Caki2 (cell line): Measurements from ENCODE around the gene ACOT8. TPM values are rescaled to one million over a fixed set of nuclear protein-coding genes. Genes with fewer than 3 reads are reported as not detected.
"Not testable (repeated sequence)": the region's sequence is repeated elsewhere in the genome, so short reads cannot be mapped to it uniquely, and the experiment has no call there.

Experiments
- DNase-seq: peaks from one replicate; pipeline ENCODE4 v3.0.0-alpha.2; 2015; ENCODE audit warnings: low read depth
- in situ Hi-C: cut with HindIII; loops from 2 replicates; pipeline ENCODE4 v1.10.0; 2016; ENCODE audit warnings: low sequenced_read_pairs, low pct_unique_long_range_greater_than_20kb, mixed read lengths
- total RNA-seq: library from RNA; depleted of rRNA; stranded (reverse); fragments of >200 nt; shearing (Covaris generic); gene quantifications from 2 replicates; pipeline ENCODE4 v1.2.3, GENCODE V29; 2014; ENCODE audit warnings: low replicate concordance

ACOT8 gene
- total RNA-seq, 1 experiment from 2014 or later: 43.3 TPM

- DNase-seq: no peak
- in situ Hi-C loops: no loop called here
Observed at GRCh38 chr20:45890077-45890984, 33.1 kb upstream of the ACOT8 start.

DNA sequence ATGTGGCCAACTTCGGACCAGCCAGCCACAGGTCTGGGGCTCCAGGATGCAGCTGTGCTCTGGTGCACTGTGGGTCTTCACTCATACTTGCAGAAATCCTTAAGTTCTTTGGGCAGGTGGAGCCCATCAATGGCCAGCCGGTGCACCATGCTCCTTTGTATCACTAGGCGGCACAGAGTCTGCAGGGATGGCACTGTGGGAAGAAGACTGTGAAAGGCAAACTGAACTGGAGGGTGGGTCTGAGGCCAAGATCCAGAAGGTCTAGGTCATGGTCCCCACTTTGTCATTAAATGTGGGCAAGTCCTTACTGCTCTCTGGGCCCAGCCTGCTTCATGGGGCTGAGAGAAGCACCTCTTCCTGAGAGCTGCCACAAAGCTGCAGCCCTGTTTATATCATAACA is 31.5 kb upstream of the ACOT8 start:
- DNase-seq: no peak
- in situ Hi-C loops: no loop called here

GRCh38 chr20:45887346-45887715 is 30.1 kb upstream of the ACOT8 start, which contains the start of gene SPATA25:
Gene SPATA25, minus strand, starts transcription at chr20:45887622. Its CDS starts 32 bp downstream, at chr20:45887590.
- in situ Hi-C loops: no loop called here
- DNase-seq: no peak

- DNase-seq: no peak
- in situ Hi-C loops: no loop called here
Observed at GRCh38 chr20:45886590-45887345, 29.6 kb upstream of the ACOT8 start.

GRCh38 chr20:45883100-45883469 is 25.9 kb upstream of the ACOT8 start:
- no peak for DNase-seq
- in situ Hi-C loops: no loop called here

GRCh38 chr20:45882469-45883099 is 25.4 kb upstream of the ACOT8 start:
- DNase-seq: no peak
- in situ Hi-C loops: no loop called here

DNA sequence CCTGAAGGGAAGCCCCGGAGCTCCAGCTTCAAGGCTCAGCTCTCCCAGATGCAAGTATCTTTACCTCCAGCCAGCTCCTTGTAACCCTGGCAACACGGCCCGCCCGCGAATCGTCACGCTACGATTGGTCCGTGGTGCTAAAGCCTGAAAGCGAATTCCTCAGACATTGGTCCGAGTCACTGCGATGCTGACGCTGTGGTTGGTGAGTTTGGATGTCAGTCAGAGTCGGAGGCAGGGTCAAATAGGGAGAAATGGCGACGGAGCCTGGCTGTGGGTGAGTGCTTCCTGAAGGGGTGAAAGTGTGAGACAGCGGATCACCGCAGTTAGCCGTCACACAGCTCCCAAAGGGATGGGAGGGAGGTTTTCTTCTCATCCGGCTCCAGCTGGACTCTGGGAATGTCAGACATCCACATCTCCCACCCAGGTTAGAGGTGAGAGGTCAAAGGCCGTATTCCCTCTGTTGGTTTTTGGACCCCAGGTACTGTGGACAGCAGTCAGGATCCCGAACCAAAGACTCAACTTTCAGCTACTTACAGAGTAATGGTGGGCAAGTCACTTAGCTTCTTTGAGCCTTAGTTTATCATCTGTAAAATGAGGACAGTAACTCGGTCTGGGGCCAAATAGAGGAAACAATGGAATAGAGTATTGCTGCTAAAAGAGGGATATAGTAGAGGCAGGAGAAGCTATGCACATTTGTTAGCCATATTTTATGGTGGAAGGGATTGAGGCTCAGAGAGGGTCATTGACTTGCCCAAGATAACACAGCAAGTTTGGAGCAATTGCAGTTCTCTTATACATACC is 24.0 kb upstream of the ACOT8 start, which contains the start of gene ZSWIM1:
TSS of gene ZSWIM1 (plus strand) at position 240 of the 801 bp plus-strand sequence. CDS start 1,366 bp downstream, outside the sequence.
- peak; percentile 99 for DNase-seq
- in situ Hi-C loops: no loop called here

DNA sequence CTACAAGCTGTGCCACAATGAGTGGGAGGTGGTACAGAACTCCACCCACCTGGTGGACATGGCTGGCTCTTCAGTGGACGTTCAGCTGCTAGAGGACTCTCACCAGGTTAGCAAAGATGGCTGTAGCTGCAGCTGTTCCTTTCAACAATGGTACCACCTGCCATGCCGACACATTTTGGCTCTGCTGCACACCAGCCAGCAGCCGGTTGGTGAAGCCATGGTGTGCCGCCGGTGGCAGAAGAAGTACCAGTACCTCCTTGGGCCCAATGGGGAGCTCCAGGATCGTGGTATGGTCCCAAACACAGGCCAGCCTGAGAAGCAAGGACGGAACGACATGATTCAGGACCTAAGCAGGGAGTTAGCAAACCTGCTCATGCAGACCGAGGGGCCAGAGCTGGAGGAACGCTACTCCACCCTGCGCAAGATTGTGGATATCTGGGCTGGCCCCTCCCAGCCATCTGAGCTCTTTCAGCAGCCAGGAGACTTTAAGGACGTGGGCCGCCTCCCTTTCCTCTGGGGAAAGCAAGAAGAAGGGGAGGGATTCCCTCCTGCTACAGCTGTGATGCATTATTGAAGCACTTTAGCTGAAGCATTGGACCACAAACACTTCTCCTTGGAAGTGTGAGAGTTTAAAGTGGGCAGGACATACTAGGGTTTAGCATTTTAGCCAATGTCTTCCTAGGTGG is 21.0 kb upstream of the ACOT8 start:
- in situ Hi-C loops: no loop called here
- DNase-seq: no peak

DNA sequence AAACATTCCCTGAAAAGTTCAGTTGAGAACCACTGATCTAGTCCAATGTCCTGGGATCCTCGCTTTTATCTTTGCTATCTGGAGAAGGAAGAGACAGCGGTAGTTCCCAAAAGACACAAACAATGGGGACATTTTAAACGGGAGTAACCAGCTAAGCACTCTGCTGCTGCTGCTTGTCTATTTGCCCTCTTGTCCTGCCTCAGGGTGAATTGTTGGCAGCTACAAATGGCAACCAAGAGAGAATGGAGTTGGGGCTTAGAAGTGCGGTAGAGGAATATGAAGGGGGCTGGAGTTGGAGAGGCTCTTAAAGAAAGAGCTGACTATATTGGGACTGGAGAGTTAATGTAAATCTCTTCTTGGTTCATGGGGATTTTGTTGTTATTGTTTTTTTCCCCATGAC is 17.4 kb upstream of the ACOT8 start:
- in situ Hi-C loops: no loop called here
- DNase-seq: no peak

GRCh38 chr20:45874104-45874481 is 16.9 kb upstream of the ACOT8 start:
- DNase-seq, in situ Hi-C loops: not testable (repeated sequence)

DNA sequence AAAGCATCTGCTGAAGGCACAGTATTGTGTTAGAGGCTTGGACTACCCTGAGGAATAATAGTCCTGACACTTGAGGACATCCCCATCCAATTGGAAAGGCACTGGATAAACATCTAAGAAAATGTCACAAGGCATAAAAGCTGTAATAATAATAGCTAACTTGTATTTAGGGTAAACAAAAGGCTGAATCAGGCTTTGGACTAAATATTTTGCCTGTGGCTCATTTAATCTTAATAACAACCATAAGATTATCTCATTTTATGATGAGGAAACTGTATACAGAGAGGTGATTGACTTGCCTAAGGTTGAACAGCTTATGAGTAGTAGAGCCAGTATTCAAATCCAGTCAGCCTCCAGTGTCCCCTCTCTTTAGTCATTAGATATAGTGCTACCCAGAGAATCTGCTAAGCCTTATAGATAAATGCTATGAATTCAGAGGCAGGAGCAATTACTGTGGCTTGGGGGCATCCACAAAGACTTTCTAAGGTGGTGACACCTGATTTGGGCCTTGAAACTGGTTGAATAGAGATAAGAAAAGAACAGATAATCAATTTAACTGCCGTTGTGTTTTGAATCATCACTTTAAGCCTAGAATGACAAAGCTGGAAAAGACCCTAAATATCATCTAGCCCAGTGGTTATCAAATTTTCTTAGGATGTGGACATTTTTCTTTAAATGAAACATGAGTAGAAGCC is 16.4 kb upstream of the ACOT8 start:
- in situ Hi-C loops: no loop called here
- DNase-seq: no peak

GRCh38 chr20:45872626-45873025 is 15.4 kb upstream of the ACOT8 start:
- in situ Hi-C loops: no loop called here
- no peak for DNase-seq

- in situ Hi-C loops: no loop called here
- DNase-seq: peak; percentile 36
Observed at GRCh38 chr20:45867819-45868176, 10.6 kb upstream of the ACOT8 start.

DNA sequence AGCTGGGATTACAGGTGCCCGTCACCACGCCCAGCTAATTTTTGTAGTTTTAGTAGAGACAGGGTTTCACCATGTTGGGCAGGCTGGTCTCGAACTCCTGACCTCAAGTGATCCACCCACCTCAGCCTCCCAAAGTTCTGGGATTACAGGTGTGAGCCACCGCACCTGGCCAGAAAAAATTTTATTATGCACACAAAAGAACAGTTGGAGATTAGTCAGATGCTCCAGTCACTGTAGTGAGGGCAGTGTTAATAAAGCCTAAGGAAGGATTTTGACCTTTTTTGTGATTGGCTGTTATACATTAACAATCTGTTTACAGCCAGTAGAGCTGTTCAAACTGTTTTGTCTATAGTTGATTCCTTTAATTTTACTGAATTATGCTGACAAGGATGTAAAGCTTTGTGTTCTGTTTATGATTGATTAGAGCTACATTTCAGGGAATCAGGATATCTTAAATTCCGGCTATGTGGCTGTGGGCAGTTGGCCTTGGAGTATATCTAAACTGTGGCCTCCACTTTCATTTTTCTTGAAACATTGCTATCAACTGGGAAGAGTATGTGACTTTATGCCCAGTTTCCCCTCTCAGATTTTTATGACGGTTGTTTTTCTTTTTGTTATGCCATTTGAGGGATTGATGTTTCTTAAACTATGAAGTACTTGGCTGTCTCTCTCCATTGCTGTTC is 10.1 kb upstream of the ACOT8 start:
- in situ Hi-C loops: no loop called here
- no peak for DNase-seq

- in situ Hi-C loops: no loop called here
Observed at GRCh38 chr20:45866454-45866853, 9.3 kb upstream of the ACOT8 start.

DNA sequence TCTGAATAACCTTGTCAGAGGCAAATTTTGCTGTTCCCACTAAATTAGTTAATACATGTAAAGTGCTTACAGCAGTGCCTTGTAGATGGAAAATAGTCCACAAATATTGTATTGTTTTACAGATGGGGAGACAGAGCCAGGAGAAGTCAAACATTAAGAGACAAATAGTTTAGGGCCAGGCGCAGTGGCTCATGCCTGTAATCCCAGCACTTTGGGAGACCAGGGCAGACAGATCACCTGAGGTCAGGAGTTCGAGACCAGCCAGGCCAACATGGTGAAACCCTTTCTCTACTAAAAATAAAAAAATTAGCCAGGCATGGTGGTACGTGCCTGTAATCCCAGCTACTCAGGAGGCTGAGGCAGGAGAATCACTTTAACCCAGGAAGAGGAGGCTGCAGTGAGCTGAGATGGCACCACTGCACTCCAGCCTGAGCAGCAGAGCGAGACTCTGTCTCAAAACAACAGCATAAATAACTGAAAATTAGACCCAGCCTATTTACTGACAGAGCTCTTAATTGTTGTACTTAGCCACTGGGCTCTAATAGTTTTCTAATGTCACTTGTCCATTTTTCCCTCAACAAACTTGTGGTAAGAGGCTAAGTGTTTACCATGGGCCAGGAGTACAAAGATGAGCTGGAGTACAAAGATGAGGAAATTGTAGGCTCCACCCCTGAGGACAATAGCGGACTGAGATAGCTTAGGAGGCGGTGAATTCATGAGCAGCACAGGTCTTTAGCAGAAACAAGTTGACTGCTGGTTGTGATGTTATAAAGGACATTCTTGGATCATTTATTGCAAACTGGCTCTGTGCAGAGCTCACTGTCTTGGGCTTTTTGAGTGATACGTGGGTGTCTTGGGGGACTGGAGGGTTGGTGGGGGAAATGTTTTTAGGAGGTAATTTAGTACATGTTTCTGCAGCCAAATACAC is 6.6 kb upstream of the ACOT8 start:
- DNase-seq: no peak
- in situ Hi-C loops: no loop called here

More at GRCh38 chr20:45866454-45866853, 9.3 kb upstream of the ACOT8 start:
- no peak for DNase-seq
